GM10266 (cell line): ENCODE data around the gene MOB3A.

Source experiments
- DNase-seq: peaks from one replicate; pipeline ENCODE4 v3.0.0; 2012; ENCODE audit errors: extremely low spot score
- CTCF ChIP-seq: IDR thresholded peaks from 2 replicates; pipeline ENCODE4 v1.5.1; 2012; ENCODE audit warnings: mild to moderate bottlenecking, low read depth; ENCODE audit not compliant: control insufficient read depth, insufficient read depth; ENCODE audit errors: missing control alignments

Gene MOB3A

GRCh38 chr19:2027361-2027760 is 68.8 kb downstream of the MOB3A start:
- DNase-seq: no peak
- no peak for TF ChIP-seq CTCF

DNA sequence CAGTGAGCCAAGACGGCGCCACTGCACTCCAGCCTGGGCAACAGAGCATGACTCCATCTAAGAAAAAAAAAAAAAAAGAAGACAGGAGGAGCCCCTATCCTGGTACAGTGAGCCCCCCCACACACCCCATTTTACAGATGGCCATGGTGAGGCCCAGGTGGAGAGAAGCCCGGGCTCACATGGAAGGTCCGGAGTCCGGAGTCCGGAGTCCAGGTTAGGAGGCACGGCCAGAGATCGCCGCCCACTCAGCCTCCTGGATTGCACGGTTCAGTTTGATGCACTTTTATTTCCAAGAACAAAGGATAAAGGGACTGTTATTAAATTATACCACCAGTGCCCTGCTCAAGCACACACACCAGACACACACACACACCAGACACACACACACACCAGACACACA is 69.4 kb downstream of the MOB3A start:
- no peak for DNase-seq
- TF ChIP-seq CTCF: no peak

- no peak for DNase-seq
Observed at GRCh38 chr19:2022289-2022688, 73.8 kb downstream of the MOB3A start.

DNA sequence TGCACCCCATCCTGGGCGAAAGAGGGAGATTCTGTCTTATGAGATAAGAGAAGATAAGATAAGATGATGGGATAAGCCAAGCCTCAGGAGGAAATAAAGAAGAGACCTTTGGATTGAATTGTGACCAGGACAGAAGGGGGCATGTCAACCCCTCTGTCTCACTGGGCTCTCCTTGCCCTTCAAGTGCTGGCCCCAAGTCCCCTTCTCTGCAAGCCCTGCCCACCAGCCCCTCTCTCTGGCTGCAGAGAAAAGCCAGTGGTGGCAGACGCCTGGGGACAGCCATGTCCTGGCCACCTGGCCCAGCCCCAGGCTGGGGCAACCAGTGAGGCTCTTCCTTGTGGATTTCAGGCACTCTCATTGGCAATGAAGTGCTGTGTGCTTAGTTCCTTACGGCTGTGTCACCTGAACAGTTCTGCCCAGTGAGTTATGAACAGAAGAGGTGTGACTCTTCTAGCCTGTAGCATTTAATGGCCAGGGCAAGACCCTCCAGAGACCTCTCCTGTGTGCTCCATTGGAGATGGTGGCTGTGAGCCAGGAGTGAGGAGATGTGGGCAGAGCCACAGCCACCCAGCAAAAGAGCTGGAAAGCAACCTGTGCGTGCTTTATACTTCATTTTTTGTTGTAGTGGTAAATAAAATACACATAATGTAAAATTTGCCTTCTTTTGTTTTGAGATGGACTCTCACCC is 74.5 kb downstream of the MOB3A start:
- no peak for DNase-seq
- no peak for TF ChIP-seq CTCF

More at GRCh38 chr19:2022289-2022688, 73.8 kb downstream of the MOB3A start:
- TF ChIP-seq CTCF: no peak
